Tibial nerve (tissue), 3 donors: ENCODE results near the gene PIH1D1.

Experiments
- CTCF ChIP-seq, 5 experiments: fragments of 200-600 bp in 3 of 5; fragments of 450-650 bp in 2 of 5; sonication (generic) in 3 of 5; IDR thresholded peaks; one replicate each; pipeline ENCODE4 v1.5.1; 2016 to 2019; ENCODE audit warnings: antibody characterized with exemption in 5 of 5, mild to moderate bottlenecking in 3 of 5, moderate library complexity in 2 of 5
- POLR2A ChIP-seq, 2 donors: fragments of 450-650 bp; IDR thresholded peaks; one replicate each; pipeline ENCODE4 v1.6.1; 2017; ENCODE audit warnings: antibody characterized with exemption in 2 of 2, mild to moderate bottlenecking in 2 of 2, moderate library complexity in 2 of 2

GRCh38 chr19:49481020-49481683 lies 29.5 kb upstream of the PIH1D1 start:
- TF ChIP-seq CTCF (IDR thresholded peaks at IDR 0.05) (no peak), POLR2A (IDR thresholded peaks at IDR 0.05) (no peak)
